CD4-positive, alpha-beta T cell treated with Interleukin-21 for 1 hour (primary cell): ENCODE data around the gene PRICKLE2.

ENCODE experiments used
- DNase-seq: peaks from one replicate; pipeline ENCODE4 v3.0.0-alpha.2; 2020

PRICKLE2 gene

GRCh38 chr3:64218746-64219145 lies 6.5 kb downstream of the PRICKLE2 start:
- DNase-seq = no peak

GRCh38 chr3:64218329-64218728 lies 6.9 kb downstream of the PRICKLE2 start:
- DNase-seq = no peak

GRCh38 chr3:64216274-64217147 lies 8.8 kb downstream of the PRICKLE2 start:
- no peak for DNase-seq

GRCh38 chr3:64215559-64215958 lies 9.7 kb downstream of the PRICKLE2 start:
- DNase-seq = no peak

GRCh38 chr3:64215103-64215502 lies 10.2 kb downstream of the PRICKLE2 start:
- no peak for DNase-seq

- DNase-seq = no peak
Measured at GRCh38 chr3:64214381-64215018, 10.8 kb downstream of the PRICKLE2 start.

- DNase-seq = no peak
Measured at GRCh38 chr3:64213962-64214379, 11.3 kb downstream of the PRICKLE2 start.

- no peak for DNase-seq
Measured at GRCh38 chr3:64213224-64213878, 11.9 kb downstream of the PRICKLE2 start.

- no peak for DNase-seq
Measured at GRCh38 chr3:64209866-64210621, 15.2 kb downstream of the PRICKLE2 start.

GRCh38 chr3:64207289-64208080 lies 17.8 kb downstream of the PRICKLE2 start:
- no peak for DNase-seq

GRCh38 chr3:64203969-64204908 lies 21.0 kb downstream of the PRICKLE2 start:
- no peak for DNase-seq

GRCh38 chr3:64203216-64203615 lies 22.1 kb downstream of the PRICKLE2 start:
- DNase-seq = no peak

GRCh38 chr3:64199932-64200331 lies 25.3 kb downstream of the PRICKLE2 start:
- no peak for DNase-seq

- DNase-seq = no peak
Measured at GRCh38 chr3:64196236-64196929, 28.9 kb downstream of the PRICKLE2 start.

GRCh38 chr3:64195789-64196188 lies 29.5 kb downstream of the PRICKLE2 start:
- DNase-seq = no peak

GRCh38 chr3:64191822-64192221 lies 33.4 kb downstream of the PRICKLE2 start:
- no peak for DNase-seq

- no peak for DNase-seq
Measured at GRCh38 chr3:64190517-64191515, 34.5 kb downstream of the PRICKLE2 start.

GRCh38 chr3:64188810-64189560 lies 36.3 kb downstream of the PRICKLE2 start:
- DNase-seq = no peak
